PC-9 (cell line): ENCODE measurements around the gene CIZ1.

Source experiments
- CTCF ChIP-seq: fragments of 200-600 bp; sonication (generic); conservative IDR thresholded peaks from 2 replicates; pipeline ENCODE4 v1.6.1; 2017; ENCODE audit warnings: mixed run types, antibody characterized with exemption, mild to moderate bottlenecking, moderate library complexity
- EZH2 ChIP-seq: fragments of 200-600 bp; sonication (generic); IDR thresholded peaks from 2 replicates; pipeline ENCODE4 v1.8.0; 2017; ENCODE audit warnings: antibody characterized with exemption, low read depth

- TF ChIP-seq CTCF (no peak), EZH2 (no peak)
Observed at GRCh38 chr9:128145536-128145935, 45.8 kb downstream of the CIZ1 start.
